Right lobe of liver (tissue), 6 donors: ENCODE data around the gene WNT8A. TPM values are rescaled to one million over a fixed set of nuclear protein-coding genes. Genes with fewer than 3 reads are reported as not detected.

Experiments used
- ATAC-seq, 4 donors: fragments of 200-7000 bp; cut with Tn5 transposase; one replicate each; pipeline ENCODE4 v1.9.1; 2020; ENCODE audit warnings: mild to moderate bottlenecking in 4 of 4, moderate library complexity in 4 of 4
- DNase-seq, 3 donors: peaks; one replicate each; pipeline ENCODE4 v3.0.0-alpha.2; 2020
- H3K27ac ChIP-seq, 3 donors: fragments of 200-600 bp; one replicate each; pipeline ENCODE4 v1.8.0; 2022
- H3K27me3 ChIP-seq, 2 donors: fragments of 200-600 bp; one replicate each; pipeline ENCODE4 v1.8.0; 2022
- H3K36me3 ChIP-seq, 4 donors: fragments of 200-600 bp; sonication (generic) in 1 of 4; one replicate each; pipeline versions ENCODE4 v1.5.1 to v1.8.0; 2017 to 2022; ENCODE audit warnings: control low read depth in 1 of 4
- H3K4me1 ChIP-seq, 4 donors: fragments of 200-600 bp; sonication (generic) in 1 of 4; one replicate each; pipeline versions ENCODE4 v1.5.1 to v1.8.0; 2017 to 2022; ENCODE audit warnings: control low read depth in 1 of 4
- H3K4me3 ChIP-seq, 3 donors: fragments of 200-600 bp; one replicate each; pipeline ENCODE4 v1.8.0; 2022
- H3K9me3 ChIP-seq, 4 donors: fragments of 200-600 bp; sonication (generic) in 1 of 4; one replicate each; pipeline versions ENCODE4 v1.5.1 to v1.8.0; 2017 to 2022; ENCODE audit warnings: control low read depth in 1 of 4
- CTCF ChIP-seq, 4 donors: fragments of 200-600 bp in 3 of 4; fragments of 450-650 bp in 1 of 4; IDR thresholded peaks; one replicate each; pipeline versions ENCODE4 v1.5.1 to v1.8.0; 2016 to 2022; ENCODE audit warnings: antibody characterized with exemption in 4 of 4, mild to moderate bottlenecking in 2 of 4
- POLR2A ChIP-seq: fragments of 450-650 bp; IDR thresholded peaks from one replicate; pipeline ENCODE4 v1.6.1; 2017; ENCODE audit warnings: antibody characterized with exemption, mild to moderate bottlenecking
- WGBS: methylation state at CpG from one replicate; pipeline ENCODE4 v1.1.6; 2018; ENCODE audit warnings: low coverage, low lambda C conversion rate; ENCODE audit not compliant: insufficient coverage; ENCODE audit errors: missing lambda C conversion rate; 5-methylcytosine and 5-hydroxymethylcytosine counted together
- intact Hi-C, 2 donors: fragments of 100-400 bp; cut with DNase I; formaldehyde crosslinking; loops; one replicate each; pipeline versions ENCODE4 v1.11.2 to v1.14.1; 2022
- total RNA-seq, 6 experiments: library from RNA; depleted of rRNA in 2 of 6; stranded (reverse); fragments of >200 nt in 2 of 6; fragmentation: NEBNext Ultra II Directional in 3 of 6; extraction: Animal tissue kit (Norgen Biotek cat#: 25700) in 3 of 6; gene quantifications; one replicate each; pipeline versions ENCODE4 v1.1.0 to v1.2.4, GENCODE V29; 2016 to 2023
- donor health status: DM: no; HTN: yes; CAD: no.
- donor health status: DM: no; HTN: no; CAD: no.
- donor health status: DM: no; HTN: no; CAD: no.
- donor health status: DM: no; HTN: yes; CAD: no.
- donor health status: DM: no; HTN: yes; CAD: no.

WNT8A gene
- total RNA-seq, 6 experiments from 2014 or later: not detected

GRCh38 chr5:138103319-138103637, 19.4 kb downstream of the WNT8A start:
- no peak overlapping the region for H3K27ac ChIP-seq
- ATAC-seq (no peak), DNase-seq (no peak)
- 16% methylated on average over 3 of the region's 3 CpGs for WGBS
- H3K4me1 ChIP-seq: no peaks in the 10 kb centered on the region
- H3K36me3 ChIP-seq: no peaks in the 10 kb centered on the region
- intact Hi-C loops: no loop called here
- TF ChIP-seq POLR2A (no peak), CTCF (IDR thresholded peaks at IDR 0.05) (no peak)
- H3K27me3 ChIP-seq: peaks cover 0 to 4% of the 10 kb centered on the region in 2 donors
- H3K9me3 ChIP-seq: no peaks in the 10 kb centered on the region
- no peak overlapping the region for H3K4me3 ChIP-seq

- TF ChIP-seq POLR2A (no peak), CTCF (IDR thresholded peaks at IDR 0.05) (no peak)
- no peaks in the 10 kb centered on the region for H3K4me1 ChIP-seq
- peaks cover 0 to 4% of the 10 kb centered on the region in 2 donors for H3K27me3 ChIP-seq
- H3K9me3 ChIP-seq: no peaks in the 10 kb centered on the region
- intact Hi-C loops: no loop called here
- no peak for DNase-seq
- no peaks in the 10 kb centered on the region for H3K36me3 ChIP-seq
- WGBS: 83% methylated on average over 6 of the region's 6 CpGs
- no peak overlapping the region for H3K4me3 ChIP-seq
- ATAC-seq: no peak
- no peak overlapping the region for H3K27ac ChIP-seq
Measured at GRCh38 chr5:138105709-138106108, 21.9 kb downstream of the WNT8A start.

- TF ChIP-seq CTCF (IDR thresholded peaks at IDR 0.05): no peak
- no peak for TF ChIP-seq POLR2A
- DNase-seq (no peak), ATAC-seq (no peak)
- no peak overlapping the region for H3K27ac ChIP-seq
- no peaks in the 10 kb centered on the region for H3K9me3 ChIP-seq
- no peak overlapping the region for H3K4me3 ChIP-seq
- H3K27me3 ChIP-seq: peaks cover 0 to 4% of the 10 kb centered on the region in 2 donors
- H3K4me1 ChIP-seq: no peaks in the 10 kb centered on the region
- no peaks in the 10 kb centered on the region for H3K36me3 ChIP-seq
- intact Hi-C loops: no loop called here
- 33% methylated on average over 1 of the region's 1 CpG for WGBS
Measured at GRCh38 chr5:138107213-138107612, 23.4 kb downstream of the WNT8A start.

- Histone ChIP-seq H3K27me3 (peaks cover 0 to 4% of the 10 kb centered on the region in 2 donors), H3K4me1 (no peaks in the 10 kb centered on the region), H3K4me3 (no peak overlapping the region), H3K27ac (no peak overlapping the region), H3K9me3 (no peaks in the 10 kb centered on the region), H3K36me3 (no peaks in the 10 kb centered on the region)
- ATAC-seq (no peak), DNase-seq (no peak)
- WGBS: 91% methylated on average over 1 of the region's 1 CpG
- TF ChIP-seq CTCF (IDR thresholded peaks at IDR 0.05): no peak
- TF ChIP-seq POLR2A: no peak
- intact Hi-C loops: no loop called here
Measured at GRCh38 chr5:138109463-138110265, 25.8 kb downstream of the WNT8A start.
